Keratinocyte (primary cell): ENCODE results near the gene ANKDD1B. TPM values are rescaled to one million over a fixed set of nuclear protein-coding genes. Genes with fewer than 3 reads are reported as not detected.
A peak's percentile ranks its signal among the peaks of the same experiment; 100 is the strongest.

Source experiments
- DNase-seq: peaks from one replicate; pipeline ENCODE4 v3.0.0-alpha.2; 2011; ENCODE audit warnings: low read depth, missing footprints, low spot score
- FAIRE-seq: peaks from 2 replicates; lab custom pipeline; 2011; peaks lifted over from hg19 to GRCh38; lab: Jason Lieb, UNC
- H2AFZ ChIP-seq: 2 replicates; pipeline ENCODE4 v1.6.0; 2012; ENCODE audit warnings: low read length, control low read depth, inconsistent platforms; ENCODE audit not compliant: control insufficient read depth
- H3K27ac ChIP-seq: 2 replicates; pipeline ENCODE4 v1.5.1; 2011; ENCODE audit warnings: low read length; ENCODE audit not compliant: control insufficient read depth, insufficient read depth
- H3K27me3 ChIP-seq: 3 replicates; pipeline ENCODE4 v1.6.0; 2011; ENCODE audit warnings: low read length; ENCODE audit not compliant: control insufficient read depth, insufficient read depth; ENCODE audit errors: extremely low read depth
- H3K36me3 ChIP-seq, 2 experiments: 2 replicates in 1 of 2; 3 replicates in 1 of 2; pipeline ENCODE4 v1.5.1; 2011; ENCODE audit warnings: low read length in 2 of 2, mild to moderate bottlenecking in 1 of 2; ENCODE audit not compliant: control insufficient read depth in 2 of 2, insufficient read depth in 2 of 2; ENCODE audit errors: extremely low read depth in 1 of 2
- H3K4me1 ChIP-seq: 3 replicates; pipeline ENCODE4 v1.5.1; 2011; ENCODE audit warnings: low read length; ENCODE audit not compliant: control insufficient read depth, insufficient read depth; ENCODE audit errors: extremely low read depth
- H3K4me2 ChIP-seq: 3 replicates; pipeline ENCODE4 v1.6.0; 2011; ENCODE audit warnings: low read depth, low read length; ENCODE audit not compliant: control insufficient read depth, insufficient read depth; ENCODE audit errors: extremely low read depth
- H3K4me3 ChIP-seq, 3 experiments: fragments of 200-600 bp in 1 of 3; sonication (generic) in 1 of 3; 2 replicates in 2 of 3; 3 replicates in 1 of 3; pipeline ENCODE4 v1.5.1; 2011 to 2016; ENCODE audit warnings: low read length in 3 of 3, mild to moderate bottlenecking in 3 of 3, control low read depth in 2 of 3, inconsistent platforms in 1 of 3, low read depth in 1 of 3, mixed read lengths in 1 of 3, mixed run types in 1 of 3, moderate library complexity in 1 of 3; ENCODE audit not compliant: control insufficient read depth in 2 of 3, insufficient read depth in 2 of 3; ENCODE audit errors: extremely low read depth in 1 of 3
- H3K79me2 ChIP-seq: 2 replicates; pipeline ENCODE4 v1.6.0; 2012; ENCODE audit warnings: low read length; ENCODE audit not compliant: control insufficient read depth, insufficient read depth
- H3K9ac ChIP-seq: 3 replicates; pipeline ENCODE4 v1.6.0; 2011; ENCODE audit warnings: low read length; ENCODE audit not compliant: control insufficient read depth, insufficient read depth; ENCODE audit errors: extremely low read depth
- H3K9me1 ChIP-seq: 3 replicates; pipeline ENCODE4 v1.6.0; 2011; ENCODE audit warnings: low read length; ENCODE audit not compliant: control insufficient read depth, insufficient read depth; ENCODE audit errors: extremely low read depth
- H3K9me3 ChIP-seq: 2 replicates; pipeline ENCODE4 v1.5.1; 2012; ENCODE audit warnings: low read depth, low read length; ENCODE audit not compliant: control insufficient read depth
- H4K20me1 ChIP-seq: 3 replicates; pipeline ENCODE4 v1.6.0; 2011; ENCODE audit warnings: low read length; ENCODE audit not compliant: control insufficient read depth, insufficient read depth; ENCODE audit errors: extremely low read depth
- CTCF ChIP-seq, 3 experiments: IDR thresholded peaks in 1 of 3; conservative IDR thresholded peaks in 1 of 3; optimal IDR thresholded peaks in 1 of 3; 2 replicates in 2 of 3; 3 replicates in 1 of 3; pipeline versions ENCODE3 to v1.5.1; 2011; ENCODE audit warnings: low read length in 3 of 3, mild to moderate bottlenecking in 3 of 3, moderate library complexity in 2 of 3, control low read depth in 1 of 3, inconsistent platforms in 1 of 3; ENCODE audit not compliant: insufficient read depth in 2 of 3; ENCODE audit errors: extremely low read depth in 1 of 3
- EZH2 ChIP-seq: IDR thresholded peaks from one replicate; pipeline ENCODE4 v1.6.1; 2012; ENCODE audit warnings: inconsistent platforms, mild to moderate bottlenecking, low read length, moderate library complexity
- dilution Hi-C: fragments of 300-500 bp; cut with MboI; formaldehyde crosslinking; loops from one replicate; pipeline ENCODE4 v1.7.0; 2020; ENCODE audit warnings: low sequenced_read_pairs; ENCODE audit not compliant: extremely low pct_ligation_motif_present
- polyA plus RNA-seq, 5 experiments: library from polyadenylated mRNA; depleted of rRNA in 3 of 5; stranded (reverse) in 3 of 5; stranded (forward) in 1 of 5; unstranded in 1 of 5; fragments of >200 nt; gene quantifications; 1 replicate in 1 of 5; 2 replicates in 3 of 5; 3 replicates in 1 of 5; pipeline versions ENCODE4 v1.2.1 to v1.2.3, GENCODE V29; 2011 to 2012; ENCODE audit warnings: missing spikeins in 2 of 5, low read depth in 1 of 5, low replicate concordance in 1 of 5

Gene ANKDD1B
- polyA plus RNA-seq, 1 donor (not counting 4 experiments of a cell fraction or from before 2014, with no cell fraction given): 1.1 TPM

GRCh38 chr5:75654693-75655295 lies 43.5 kb downstream of the ANKDD1B start:
- DNase-seq: no peak
- H3K4me3 ChIP-seq: no peak overlapping the region
- H3K9ac ChIP-seq: no peak overlapping the region
- H3K27me3 ChIP-seq: no peaks in the 10 kb centered on the region
- no peaks in the 10 kb centered on the region for H4K20me1 ChIP-seq
- no peaks in the 10 kb centered on the region for H3K79me2 ChIP-seq
- H2AFZ ChIP-seq: peak overlapping the region; percentile 70
- peak overlapping the region; percentile 8 for H3K4me2 ChIP-seq
- no peaks in the 10 kb centered on the region for H3K36me3 ChIP-seq
- no peaks in the 10 kb centered on the region for H3K9me3 ChIP-seq
- peaks cover 17% of the 10 kb centered on the region for H3K4me1 ChIP-seq
- TF ChIP-seq EZH2 (no peak), CTCF (optimal IDR thresholded peaks at IDR 0.05 in 1 of 3, IDR thresholded peaks at IDR 0.05 in 1 of 3, conservative IDR thresholded peaks at IDR 0.05 in 1 of 3; ENCODE audit: extremely low read depth in 1 of 3, insufficient read depth in 2 of 3, low read length in 3 of 3) (no peak)
- H3K27ac ChIP-seq: no peak overlapping the region
- dilution Hi-C loops: no loop called here
- no peak for FAIRE-seq
- H3K9me1 ChIP-seq: no peaks in the 10 kb centered on the region

GRCh38 chr5:75656311-75657003 lies 45.2 kb downstream of the ANKDD1B start:
- peak overlapping the region; percentile 69 for H3K9ac ChIP-seq
- dilution Hi-C loops: no loop called here
- H3K36me3 ChIP-seq: no peaks in the 10 kb centered on the region
- TF ChIP-seq CTCF (optimal IDR thresholded peaks at IDR 0.05 in 1 of 3, IDR thresholded peaks at IDR 0.05 in 1 of 3, conservative IDR thresholded peaks at IDR 0.05 in 1 of 3; ENCODE audit: extremely low read depth in 1 of 3, insufficient read depth in 2 of 3, low read length in 3 of 3) (no peak), EZH2 (no peak)
- H3K4me1 ChIP-seq: peaks cover 21% of the 10 kb centered on the region
- no peaks in the 10 kb centered on the region for H3K9me3 ChIP-seq
- no peaks in the 10 kb centered on the region for H4K20me1 ChIP-seq
- peak overlapping the region; percentile 76 for H3K27ac ChIP-seq
- no peaks in the 10 kb centered on the region for H3K79me2 ChIP-seq
- peak overlapping the region; percentile 88 for H2AFZ ChIP-seq
- no peaks in the 10 kb centered on the region for H3K9me1 ChIP-seq
- H3K27me3 ChIP-seq: no peaks in the 10 kb centered on the region
- DNase-seq (no peak), FAIRE-seq (peak; percentile 79)
- H3K4me2 ChIP-seq: peak overlapping the region; percentile 90
- H3K4me3 ChIP-seq: peak overlapping the region; percentile 35 to 75 (median 67)
